ENCODE data around the gene RHOV.

RHOV gene

GRCh38 chr15:40921949-40922607 is 48.0 kb upstream of the RHOV start:
- H3K9me3 ChIP-seq (ENCODE audit: control insufficient read depth, insufficient read depth, low read length) = no peaks in the 10 kb centered on the region
- H3K4me3 ChIP-seq (ENCODE audit: low read length) = no peak overlapping the region
- H3K9me2 ChIP-seq (replicated peaks; ENCODE audit: control insufficient read depth, low read length) = no peaks in the 10 kb centered on the region
- no peaks in the 10 kb centered on the region for H3K79me2 ChIP-seq (ENCODE audit: control insufficient read depth, low read length)
- peaks cover 42% of the 10 kb centered on the region for H3K27me3 ChIP-seq (ENCODE audit: control insufficient read depth, low read length)
- H3K36me3 ChIP-seq (ENCODE audit: control insufficient read depth, low read length) = no peaks in the 10 kb centered on the region
- peaks cover 14% of the 10 kb centered on the region for H3K4me1 ChIP-seq (ENCODE audit: control insufficient read depth, low read length)
- TF ChIP-seq CTCF (IDR thresholded peaks at IDR 0.05; ENCODE audit: low read depth, low read length, poor library complexity, severe bottlenecking) (no peak), EZH2phosphoT487 (IDR thresholded peaks at IDR 0.05; ENCODE audit: borderline replicate concordance, low read length) (no peak)
- no peak overlapping the region for H3K4me2 ChIP-seq (ENCODE audit: low read length)
- no peaks in the 10 kb centered on the region for H3F3A ChIP-seq (ENCODE audit: control insufficient read depth, insufficient read depth)
- no peaks in the 10 kb centered on the region; the same call in 1 of the 2 replicates for H4K20me1 ChIP-seq (ENCODE audit: control insufficient read depth, insufficient read depth, low read depth, low read length)
- no peak overlapping the region for H3K27ac ChIP-seq (ENCODE audit: low read depth, low read length)

DNA sequence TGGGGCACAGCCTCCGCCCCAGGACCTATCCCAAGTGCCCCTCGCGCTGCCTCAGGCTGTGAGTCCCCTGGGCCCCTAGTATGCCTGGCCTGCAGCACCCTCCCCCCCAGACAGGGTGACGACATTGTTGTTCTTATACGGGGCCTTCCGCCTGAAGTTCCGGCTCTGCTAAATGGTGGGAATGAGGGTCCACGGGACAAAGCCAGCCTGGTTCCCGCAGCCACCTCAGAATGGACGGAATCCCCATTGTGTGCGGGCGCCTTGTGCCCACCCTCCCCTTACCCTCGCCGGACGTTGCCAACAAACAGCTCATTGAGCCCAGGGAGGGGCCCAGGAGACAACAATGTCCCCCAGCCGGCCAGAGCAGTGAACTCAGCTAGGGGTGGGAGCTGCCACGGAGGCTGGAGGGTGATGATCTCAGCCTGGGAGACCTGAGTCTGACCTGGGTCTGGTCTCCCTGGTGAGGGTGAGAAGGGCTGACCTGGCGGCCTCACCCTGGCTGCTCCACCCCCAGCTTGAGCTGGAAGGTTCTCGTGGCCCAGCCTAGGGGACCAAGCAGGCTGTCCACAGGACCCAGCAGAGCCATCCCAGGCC is 44.9 kb upstream of the RHOV start:
- no peaks in the 10 kb centered on the region for H3K79me2 ChIP-seq (ENCODE audit: control insufficient read depth, low read length)
- TF ChIP-seq EZH2phosphoT487 (IDR thresholded peaks at IDR 0.05; ENCODE audit: borderline replicate concordance, low read length) = no peak
- TF ChIP-seq CTCF (IDR thresholded peaks at IDR 0.05; ENCODE audit: low read depth, low read length, poor library complexity, severe bottlenecking) = no peak
- no peaks in the 10 kb centered on the region for H3K36me3 ChIP-seq (ENCODE audit: control insufficient read depth, low read length)
- H3K27ac ChIP-seq (ENCODE audit: low read depth, low read length) = no peak overlapping the region
- no peaks in the 10 kb centered on the region for H3K9me2 ChIP-seq (replicated peaks; ENCODE audit: control insufficient read depth, low read length)
- no peaks in the 10 kb centered on the region for H3K9me3 ChIP-seq (ENCODE audit: control insufficient read depth, insufficient read depth, low read length)
- H3K4me1 ChIP-seq (ENCODE audit: control insufficient read depth, low read length) = no peaks in the 10 kb centered on the region
- H4K20me1 ChIP-seq (ENCODE audit: control insufficient read depth, insufficient read depth, low read depth, low read length) = no peaks in the 10 kb centered on the region
- H3F3A ChIP-seq (ENCODE audit: control insufficient read depth, insufficient read depth) = no peaks in the 10 kb centered on the region
- no peak overlapping the region for H3K4me2 ChIP-seq (ENCODE audit: low read length)
- peaks cover 20% of the 10 kb centered on the region for H3K27me3 ChIP-seq (ENCODE audit: control insufficient read depth, low read length)
- H3K4me3 ChIP-seq (ENCODE audit: low read length) = no peak overlapping the region

DNA sequence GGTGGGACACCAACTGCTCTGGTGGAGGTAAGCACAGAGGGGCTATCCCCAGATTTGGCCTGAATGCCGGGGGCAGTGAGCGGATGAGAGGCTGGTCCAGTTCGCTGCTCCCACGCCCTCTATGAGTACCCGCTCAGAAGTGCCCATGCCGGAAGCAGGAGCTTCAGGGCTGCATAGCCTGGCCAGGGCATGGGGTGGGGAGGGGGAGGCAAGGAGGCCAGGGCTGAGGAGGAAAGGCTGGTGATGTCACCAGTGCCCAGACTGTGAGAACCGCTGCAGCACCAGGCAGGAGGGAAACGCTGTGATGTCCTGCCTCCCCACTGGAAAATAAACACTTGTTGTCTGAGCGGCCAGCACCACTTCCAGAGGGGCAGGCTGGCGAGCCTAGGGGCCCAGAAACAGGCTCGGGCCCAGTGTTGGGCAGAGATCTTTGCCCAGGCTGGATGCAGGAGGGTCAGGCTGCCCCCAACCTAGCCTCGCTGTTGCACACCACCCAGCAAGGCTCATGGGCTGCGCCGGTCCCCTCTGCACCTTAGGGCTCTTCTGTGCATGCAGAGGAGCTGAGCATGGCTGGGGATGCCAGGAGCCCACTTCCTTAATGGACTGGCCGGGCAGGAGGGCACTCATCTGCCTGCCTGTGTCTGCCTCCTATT is 44.2 kb upstream of the RHOV start:
- H3K27me3 ChIP-seq (ENCODE audit: control insufficient read depth, low read length) = peaks cover 14% of the 10 kb centered on the region; the same call in 1 of the 2 replicates
- no peak overlapping the region for H3K4me2 ChIP-seq (ENCODE audit: low read length)
- no peaks in the 10 kb centered on the region for H3K4me1 ChIP-seq (ENCODE audit: control insufficient read depth, low read length)
- no peak overlapping the region for H3K27ac ChIP-seq (ENCODE audit: low read depth, low read length)
- no peak overlapping the region for H3K4me3 ChIP-seq (ENCODE audit: low read length)
- H3K79me2 ChIP-seq (ENCODE audit: control insufficient read depth, low read length) = no peaks in the 10 kb centered on the region
- H3K9me3 ChIP-seq (ENCODE audit: control insufficient read depth, insufficient read depth, low read length) = no peaks in the 10 kb centered on the region
- TF ChIP-seq CTCF (IDR thresholded peaks at IDR 0.05; ENCODE audit: low read depth, low read length, poor library complexity, severe bottlenecking) = no peak
- TF ChIP-seq EZH2phosphoT487 (IDR thresholded peaks at IDR 0.05; ENCODE audit: borderline replicate concordance, low read length) = no peak
- H4K20me1 ChIP-seq (ENCODE audit: control insufficient read depth, insufficient read depth, low read depth, low read length) = no peaks in the 10 kb centered on the region
- H3K36me3 ChIP-seq (ENCODE audit: control insufficient read depth, low read length) = no peaks in the 10 kb centered on the region
- no peaks in the 10 kb centered on the region for H3K9me2 ChIP-seq (replicated peaks; ENCODE audit: control insufficient read depth, low read length)
- no peaks in the 10 kb centered on the region for H3F3A ChIP-seq (ENCODE audit: control insufficient read depth, insufficient read depth)
